ENCODE data around the gene NGFR.

DNA sequence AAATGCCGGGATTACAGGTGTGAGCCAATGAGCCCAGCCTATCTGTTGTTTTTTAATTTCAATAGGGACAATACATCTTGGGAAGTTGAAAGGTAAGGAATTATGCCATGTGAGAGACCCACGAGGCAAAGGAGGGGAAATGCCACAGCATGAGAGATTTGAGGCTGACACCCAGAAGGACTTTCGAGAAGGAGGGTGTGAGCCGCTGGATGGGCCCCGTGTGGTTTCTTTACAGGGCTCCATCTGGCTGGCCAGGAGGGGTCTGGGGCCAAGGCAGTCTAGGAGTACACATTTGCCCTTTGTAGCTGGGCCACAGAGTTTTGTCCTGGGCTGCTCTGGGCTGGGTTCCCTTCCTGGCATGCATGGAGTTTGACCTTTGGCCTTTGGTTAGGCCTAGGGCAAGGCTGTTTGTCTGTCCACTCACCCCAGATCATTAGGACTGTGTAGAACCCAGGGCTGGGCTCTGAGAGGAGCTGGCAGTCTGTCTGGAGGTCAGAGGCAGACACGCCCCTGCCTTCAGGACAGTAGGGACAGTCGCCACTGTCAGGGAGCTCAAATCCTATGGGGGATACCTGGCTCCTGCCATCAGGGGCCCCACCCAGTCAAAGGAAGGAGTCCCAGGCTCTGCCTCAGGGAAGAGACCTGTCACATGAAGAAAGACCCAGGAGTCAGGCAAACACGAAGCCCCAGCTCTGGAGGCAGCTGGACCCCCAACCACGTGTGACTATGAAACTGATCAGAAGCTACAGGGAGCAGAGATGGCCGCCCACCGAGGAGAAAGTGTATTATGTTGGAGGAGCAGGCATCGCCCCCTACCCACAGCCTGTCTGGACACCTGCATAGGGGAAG is 56.4 kb downstream of the NGFR start:
- TF ChIP-seq EZH2 (IDR thresholded peaks at IDR 0.05; ENCODE audit: insufficient read depth, poor library complexity, severe bottlenecking), result no peak
- no peak for TF ChIP-seq EZH2phosphoT487 (IDR thresholded peaks at IDR 0.05; ENCODE audit: insufficient read depth, low read depth)
